RWPE1 (cell line): Measurements from ENCODE around the gene FILIP1L.
A peak's percentile ranks its signal among the peaks of the same experiment; 100 is the strongest.

Source experiments
- CTCF ChIA-PET: fragments of 350-600 bp; sonication (Branson Sonifier 250); formaldehyde crosslinking; extraction: SDS; loops from one replicate; lab custom pipeline; 2021; lab: Yijun Ruan, JAX
- POLR2A ChIA-PET: fragments of 400-600 bp; formaldehyde crosslinking; extraction: SDS; loops from one replicate; lab custom pipeline; 2020; ENCODE audit warnings: antibody characterized with exemption; ENCODE audit not compliant: low non-redundant PET; lab: Yijun Ruan, JAX
- DNase-seq: peaks from one replicate; pipeline ENCODE4 v3.0.0; 2012; ENCODE audit warnings: low spot score
- H3K27ac ChIP-seq: fragments of 450-650 bp; 2 replicates; pipeline ENCODE4 v1.5.1; 2017
- TF ChIP-seq, protein P1 (sequence below): fragments of 450-650 bp; conservative IDR thresholded peaks from 2 replicates; pipeline ENCODE4 v1.5.1; 2017; ENCODE audit warnings: low read depth, mild to moderate bottlenecking

The FILIP1L gene

DNA sequence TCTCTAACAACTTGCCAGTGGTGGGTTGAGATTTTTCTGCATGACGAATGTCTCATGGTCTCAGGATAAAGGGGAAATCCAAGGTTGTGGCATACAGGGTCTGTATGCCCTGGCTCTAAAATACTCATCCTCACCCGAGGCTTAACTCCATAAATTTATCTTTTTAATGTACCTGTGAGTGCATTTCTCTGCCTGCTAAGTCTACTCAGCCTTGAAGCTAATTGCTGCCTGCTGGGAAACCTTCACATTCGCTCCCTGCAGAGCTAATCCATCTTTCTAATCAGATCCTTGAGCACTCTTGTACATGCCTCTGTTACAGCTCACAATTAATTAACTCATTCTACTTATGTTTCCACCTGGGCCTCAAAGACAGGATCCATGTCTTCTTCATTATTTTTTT lies 202.9 kb downstream of the FILIP1L start:
- DNase-seq, result no peak
- ChIA-PET POLR2A (no interaction called here), CTCF (no interaction called here)
- no peak overlapping the region for H3K27ac ChIP-seq
- TF ChIP-seq, protein P1, sequence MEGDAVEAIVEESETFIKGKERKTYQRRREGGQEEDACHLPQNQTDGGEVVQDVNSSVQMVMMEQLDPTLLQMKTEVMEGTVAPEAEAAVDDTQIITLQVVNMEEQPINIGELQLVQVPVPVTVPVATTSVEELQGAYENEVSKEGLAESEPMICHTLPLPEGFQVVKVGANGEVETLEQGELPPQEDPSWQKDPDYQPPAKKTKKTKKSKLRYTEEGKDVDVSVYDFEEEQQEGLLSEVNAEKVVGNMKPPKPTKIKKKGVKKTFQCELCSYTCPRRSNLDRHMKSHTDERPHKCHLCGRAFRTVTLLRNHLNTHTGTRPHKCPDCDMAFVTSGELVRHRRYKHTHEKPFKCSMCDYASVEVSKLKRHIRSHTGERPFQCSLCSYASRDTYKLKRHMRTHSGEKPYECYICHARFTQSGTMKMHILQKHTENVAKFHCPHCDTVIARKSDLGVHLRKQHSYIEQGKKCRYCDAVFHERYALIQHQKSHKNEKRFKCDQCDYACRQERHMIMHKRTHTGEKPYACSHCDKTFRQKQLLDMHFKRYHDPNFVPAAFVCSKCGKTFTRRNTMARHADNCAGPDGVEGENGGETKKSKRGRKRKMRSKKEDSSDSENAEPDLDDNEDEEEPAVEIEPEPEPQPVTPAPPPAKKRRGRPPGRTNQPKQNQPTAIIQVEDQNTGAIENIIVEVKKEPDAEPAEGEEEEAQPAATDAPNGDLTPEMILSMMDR, result no peak

DNA sequence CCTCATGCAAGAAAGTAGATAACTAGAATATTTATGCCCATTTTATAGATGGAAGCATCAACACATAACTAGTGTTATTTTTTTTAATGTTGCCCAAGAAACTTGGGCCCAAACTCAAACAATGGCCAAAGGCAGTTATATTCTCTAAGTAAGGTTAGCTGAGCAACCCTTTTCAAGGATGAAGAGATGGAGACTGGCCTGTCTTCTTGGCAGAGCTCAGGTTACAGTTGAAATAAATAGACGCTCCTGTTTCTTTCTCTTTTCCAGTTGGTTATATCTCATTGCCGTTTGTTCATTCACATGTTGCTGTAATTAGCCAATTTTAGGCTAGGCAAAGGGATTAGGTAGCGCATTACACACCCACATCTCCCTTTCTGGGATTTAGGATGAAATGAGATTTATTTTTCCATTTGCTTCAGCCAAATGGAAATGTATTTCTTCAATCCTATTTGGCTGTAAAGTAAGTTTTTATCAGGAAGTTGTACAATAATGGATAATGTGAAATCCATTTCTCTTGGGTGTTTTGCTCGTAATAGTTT lies 203.5 kb downstream of the FILIP1L start:
- TF ChIP-seq, protein P1, result no peak
- DNase-seq, result no peak
- no peak overlapping the region for H3K27ac ChIP-seq
- CTCF ChIA-PET, result no interaction called here
- POLR2A ChIA-PET, result no interaction called here

DNA sequence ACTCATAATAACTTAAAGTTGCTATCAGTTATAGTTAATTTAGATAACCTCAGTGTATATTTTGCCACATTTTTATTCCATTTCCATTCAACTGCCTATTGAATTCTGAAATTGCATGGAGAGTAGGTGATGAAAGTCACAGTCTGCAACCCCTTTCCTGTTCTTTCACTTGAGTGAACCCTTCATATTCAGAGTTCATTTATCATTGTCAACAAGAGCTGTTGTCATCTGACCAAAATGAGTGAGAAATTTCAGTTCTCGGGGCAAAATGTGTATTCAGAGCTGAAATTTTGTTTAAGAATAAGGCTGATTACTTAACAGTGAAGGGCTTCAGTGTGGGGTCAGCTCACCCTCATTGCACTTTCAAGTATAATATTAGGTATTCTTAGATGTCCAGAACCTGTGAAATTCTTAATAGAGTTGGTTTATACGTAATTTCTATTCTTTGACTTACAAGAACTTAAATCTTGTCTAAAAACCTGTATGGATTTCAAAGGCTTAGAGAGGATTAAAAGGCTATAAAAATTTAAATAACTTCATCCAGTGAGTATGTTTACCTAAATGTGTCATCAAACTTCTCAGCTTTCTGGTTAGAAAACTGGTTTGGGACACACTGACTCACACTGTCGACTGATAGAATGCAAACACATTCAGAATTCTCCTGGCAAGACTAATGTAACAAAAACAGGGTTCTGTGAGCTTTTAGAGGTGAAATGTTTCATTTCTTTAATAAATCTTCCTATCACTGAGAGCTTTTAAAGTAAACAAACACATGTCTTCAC lies 204.4 kb downstream of the FILIP1L start:
- TF ChIP-seq, protein P1, result no peak
- POLR2A ChIA-PET, result no interaction called here
- CTCF ChIA-PET, result no interaction called here
- peak; percentile 36 for DNase-seq
- H3K27ac ChIP-seq, result no peak overlapping the region

DNA sequence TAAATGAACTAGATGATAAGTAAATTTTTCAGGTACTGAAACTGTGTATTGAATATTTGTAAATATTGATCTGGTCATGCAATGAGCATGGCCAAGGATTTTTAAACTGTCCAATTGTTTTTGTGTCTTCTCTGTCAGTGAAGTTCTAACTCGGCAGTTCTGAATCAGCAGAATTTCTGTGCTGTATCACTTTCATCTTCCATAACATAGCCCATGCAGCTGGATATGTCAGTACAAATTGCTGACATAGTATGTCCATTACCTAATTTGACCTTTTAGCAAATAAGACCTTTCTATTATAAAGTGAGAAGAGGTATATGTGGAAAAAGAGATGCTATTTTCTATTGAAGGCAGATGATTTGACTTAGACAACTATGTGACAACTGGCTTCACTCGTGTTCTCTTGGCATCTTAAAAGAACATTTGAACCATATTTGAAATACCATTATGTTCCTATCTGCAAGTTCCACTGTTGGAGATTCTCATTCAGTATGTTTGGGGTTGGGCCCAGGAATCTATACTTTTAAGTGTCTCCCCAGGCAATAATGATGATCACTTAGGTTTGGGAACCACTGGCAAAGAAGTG lies 206.2 kb downstream of the FILIP1L start:
- no peak overlapping the region for H3K27ac ChIP-seq
- no peak for DNase-seq
- ChIA-PET CTCF (no interaction called here), POLR2A (no interaction called here)
- TF ChIP-seq, protein P1, result no peak

DNA sequence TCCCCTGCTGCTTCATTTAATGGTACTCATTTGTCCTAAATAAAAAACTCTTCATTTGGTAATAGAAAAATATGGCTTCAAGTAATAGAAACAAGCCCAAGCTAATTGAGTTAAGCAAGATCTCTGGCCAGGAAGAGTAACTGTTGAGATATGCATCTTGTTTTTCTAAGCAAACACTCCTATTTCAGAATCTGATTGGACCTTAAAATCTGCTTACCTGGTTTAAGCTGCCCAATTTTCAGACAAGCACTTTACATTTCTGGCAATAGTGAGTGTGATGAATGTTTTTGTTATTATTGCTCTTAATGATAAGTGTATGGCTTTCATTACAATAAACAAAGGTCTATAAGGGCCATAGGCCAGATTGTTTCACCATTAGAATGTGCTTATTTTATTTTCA lies 210.4 kb downstream of the FILIP1L start:
- H3K27ac ChIP-seq, result no peak overlapping the region
- no peak for DNase-seq
- CTCF ChIA-PET, result interaction anchor here (0.6 to 0.9 kb wide), 2 partner anchors 12 to 25 kb away, joined by 3 read pairs; no protein-coding TSS in a partner anchor
- TF ChIP-seq, protein P1, result no peak
- POLR2A ChIA-PET, result no interaction called here

DNA sequence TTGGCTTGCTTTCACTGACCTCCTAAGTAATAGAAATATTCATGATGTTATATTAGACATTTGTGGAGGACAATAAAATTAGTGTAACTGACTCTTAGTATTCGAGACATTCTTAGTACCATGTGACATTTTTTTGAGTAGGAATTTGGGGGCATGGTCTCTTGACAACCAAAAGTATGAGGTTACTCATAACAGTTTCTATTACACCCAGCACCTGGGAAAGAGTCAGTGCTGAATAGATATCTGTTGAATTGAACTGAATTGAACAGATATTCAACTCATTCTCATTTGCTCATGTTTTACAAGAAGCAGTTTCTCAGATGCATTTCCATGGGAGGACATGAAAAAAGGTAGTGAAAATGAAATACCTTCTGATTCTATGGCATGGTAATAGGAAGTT lies 212.2 kb downstream of the FILIP1L start:
- ChIA-PET CTCF (no interaction called here), POLR2A (no interaction called here)
- TF ChIP-seq, protein P1, result no peak
- H3K27ac ChIP-seq, result no peak overlapping the region
- DNase-seq, result peak; percentile 16
